Activated gamma-delta T cell (primary cell): ENCODE data around the gene PDE2A.

ENCODE experiments used
- DNase-seq: peaks from one replicate; lab custom pipeline; 2025; lab: John Stamatoyannopoulos, UW

PDE2A gene

GRCh38 chr11:72613977-72614376 lies 60.2 kb downstream of the PDE2A start:
- DNase-seq = no peak

- no peak for DNase-seq
Observed at GRCh38 chr11:72613450-72613849, 60.8 kb downstream of the PDE2A start.

- DNase-seq = no peak
Observed at GRCh38 chr11:72609476-72609875, 64.7 kb downstream of the PDE2A start.

GRCh38 chr11:72609045-72609444 lies 65.2 kb downstream of the PDE2A start:
- DNase-seq = no peak

GRCh38 chr11:72607496-72607895 lies 66.7 kb downstream of the PDE2A start:
- DNase-seq = no peak

GRCh38 chr11:72606748-72607468 lies 67.3 kb downstream of the PDE2A start:
- DNase-seq = no peak

- DNase-seq = no peak
Observed at GRCh38 chr11:72605973-72606747, 68.1 kb downstream of the PDE2A start.

- DNase-seq = no peak
Observed at GRCh38 chr11:72604256-72604655, 70.0 kb downstream of the PDE2A start.

- no peak for DNase-seq
Observed at GRCh38 chr11:72602250-72602904, 71.8 kb downstream of the PDE2A start.

GRCh38 chr11:72600557-72600956 lies 73.7 kb downstream of the PDE2A start:
- DNase-seq = no peak

- no peak for DNase-seq
Observed at GRCh38 chr11:72599325-72600117, 74.7 kb downstream of the PDE2A start.

- DNase-seq = no peak
Observed at GRCh38 chr11:72598906-72599305, 75.3 kb downstream of the PDE2A start.

- DNase-seq = no peak
Observed at GRCh38 chr11:72598466-72598865, 75.8 kb downstream of the PDE2A start.

GRCh38 chr11:72597721-72598120 lies 76.5 kb downstream of the PDE2A start:
- no peak for DNase-seq

GRCh38 chr11:72595292-72595684 lies 78.9 kb downstream of the PDE2A start:
- DNase-seq = no peak

GRCh38 chr11:72594493-72595291 lies 79.5 kb downstream of the PDE2A start:
- DNase-seq = no peak

GRCh38 chr11:72592698-72593495 lies 81.3 kb downstream of the PDE2A start:
- DNase-seq = no peak

- DNase-seq = no peak
Observed at GRCh38 chr11:72591785-72592502, 82.3 kb downstream of the PDE2A start.

- no peak for DNase-seq
Observed at GRCh38 chr11:72591023-72591422, 83.2 kb downstream of the PDE2A start.
